ENCODE results near the gene CLPTM1. TPM values are rescaled to one million over a fixed set of nuclear protein-coding genes. Genes with fewer than 3 reads are reported as not detected.
"Not testable (repeated sequence)": the region's sequence is repeated elsewhere in the genome, so short reads cannot be mapped to it uniquely, and the experiment has no call there.

CLPTM1 gene
- total and polyA plus RNA-seq, 2 donors (not counting 1 experiment from before 2014, with no cell fraction given): 121 to 129 TPM

GRCh38 chr19:44999131-44999925 lies 44.1 kb downstream of the CLPTM1 start:
- intact Hi-C loops (cut with micrococcal nuclease): not testable (repeated sequence)

GRCh38 chr19:45000665-45001064 lies 45.5 kb downstream of the CLPTM1 start:
- POLR2A ChIA-PET: interaction anchor here (0.8 to 2.1 kb wide), 6 partner anchors 11 to 74 kb away, joined by 3 to 13 read pairs (median 6); partner anchors contain the start of gene CLPTM1
- peak overlapping the region; percentile 58 for H2AFZ ChIP-seq (ENCODE audit: insufficient read depth, low read depth, low read length, poor library complexity, severe bottlenecking)
- ATAC-seq (ENCODE audit: low read depth): not testable (repeated sequence)

More at GRCh38 chr19:44999131-44999925, 44.1 kb downstream of the CLPTM1 start:
- not testable (repeated sequence) for ATAC-seq (ENCODE audit: low read depth); H3K4me2 ChIP-seq (replicated peaks; ENCODE audit: low read depth, low read length, poor library complexity, severe bottlenecking); H3K27ac ChIP-seq (ENCODE audit: low read length in 2 of 2); H3K4me3 ChIP-seq (ENCODE audit: control extremely low read depth in 1 of 5, extremely low read depth in 1 of 5, insufficient read depth in 1 of 5, low read depth in 2 of 5, low read length in 4 of 5); H3K27me3 ChIP-seq (replicated peaks in 1 of 4; ENCODE audit: control extremely low read depth in 1 of 4, control insufficient read depth in 3 of 4, insufficient read depth in 4 of 4, low read length in 3 of 4); H2AFZ ChIP-seq (ENCODE audit: insufficient read depth, low read depth, low read length, poor library complexity, severe bottlenecking); H3K4me3 Mint-ChIP-seq; H3K36me3 ChIP-seq (replicated peaks in 1 of 2; ENCODE audit: control extremely low read depth in 1 of 2, control insufficient read depth in 1 of 2, extremely low read depth in 1 of 2, insufficient read depth in 2 of 2, low read length in 1 of 2); DNase-seq; H3K27me3 Mint-ChIP-seq; H3K9ac ChIP-seq (ENCODE audit: low read length); H3K9me3 Mint-ChIP-seq (ENCODE audit: insufficient read depth); H3K9me3 ChIP-seq (ENCODE audit: control extremely low read depth in 1 of 3, control insufficient read depth in 2 of 3, insufficient read depth in 1 of 3, low read length in 2 of 3)
- Mint-ChIP-seq H3K4me1 (peaks cover 27% of the 10 kb centered on the region), H3K27ac (peak overlapping the region; percentile 10)
- ChIA-PET CTCF (interaction anchor here (1.2 kb wide), 1 partner anchor 10 kb away, joined by 5 read pairs; no protein-coding TSS in a partner anchor), POLR2A (interaction anchor here (0.6 to 1.5 kb wide), 6 partner anchors 10 to 482 kb away, joined by 3 to 8 read pairs (median 3); no protein-coding TSS in a partner anchor)
- peaks cover 25% of the 10 kb centered on the region for H3K79me2 ChIP-seq (ENCODE audit: control insufficient read depth, insufficient read depth, low read length)
- H4K20me1 ChIP-seq (ENCODE audit: control insufficient read depth, insufficient read depth, low read length, poor library complexity, severe bottlenecking): peaks cover 17% of the 10 kb centered on the region
- WGBS (ENCODE audit: insufficient coverage): no CpG with 5 or more reads among the region's 12 CpGs
- H3K4me1 ChIP-seq (ENCODE audit: control insufficient read depth in 2 of 2, insufficient read depth in 2 of 2, low read length in 2 of 2): peaks cover 13 to 15% of the 10 kb centered on the region in 2 donors

More at GRCh38 chr19:45000665-45001064, 45.5 kb downstream of the CLPTM1 start:
- Histone ChIP-seq H3K4me3 (ENCODE audit: control extremely low read depth in 1 of 5, extremely low read depth in 1 of 5, insufficient read depth in 1 of 5, low read depth in 2 of 5, low read length in 4 of 5) (peak overlapping the region in 4 of 5 experiments; percentile 5 to 59 (median 42)), H3K36me3 (replicated peaks in 1 of 2; ENCODE audit: control extremely low read depth in 1 of 2, control insufficient read depth in 1 of 2, extremely low read depth in 1 of 2, insufficient read depth in 2 of 2, low read length in 1 of 2) (peaks cover 3 to 13% of the 10 kb centered on the region in 2 experiments), H4K20me1 (ENCODE audit: control insufficient read depth, insufficient read depth, low read length, poor library complexity, severe bottlenecking) (peaks cover 26% of the 10 kb centered on the region), H3K79me2 (ENCODE audit: control insufficient read depth, insufficient read depth, low read length) (peaks cover 38% of the 10 kb centered on the region), H3K9ac (ENCODE audit: low read length) (peak overlapping the region; percentile 61), H3K4me1 (ENCODE audit: control insufficient read depth in 2 of 2, insufficient read depth in 2 of 2, low read length in 2 of 2) (peaks cover 13 to 15% of the 10 kb centered on the region in 2 donors), H3K4me2 (replicated peaks; ENCODE audit: low read depth, low read length, poor library complexity, severe bottlenecking) (peak overlapping the region; percentile 87), H3K27ac (ENCODE audit: low read length in 2 of 2) (peak overlapping the region; percentile 100)
- Mint-ChIP-seq H3K27ac (peak overlapping the region; percentile 74), H3K4me3 (peak overlapping the region; percentile 67), H3K4me1 (peaks cover 27% of the 10 kb centered on the region)
- not testable (repeated sequence) for H3K27me3 Mint-ChIP-seq; H3K9me3 Mint-ChIP-seq (ENCODE audit: insufficient read depth); H3K9me3 ChIP-seq (ENCODE audit: control extremely low read depth in 1 of 3, control insufficient read depth in 2 of 3, insufficient read depth in 1 of 3, low read length in 2 of 3); H3K27me3 ChIP-seq (replicated peaks in 1 of 4; ENCODE audit: control extremely low read depth in 1 of 4, control insufficient read depth in 3 of 4, insufficient read depth in 4 of 4, low read length in 3 of 4); DNase-seq
- intact Hi-C loops (cut with micrococcal nuclease): loop anchor here (1.0 to 5.0 kb wide), 3 partner anchors 75 to 407 kb away; partner anchors contain the start of genes POLR1G and PPP1R13L
- CTCF ChIA-PET: interaction anchor here (0.9 to 1.5 kb wide), 10 partner anchors 11 to 66 kb away, joined by 3 to 7 read pairs (median 3); no protein-coding TSS in a partner anchor
- WGBS (ENCODE audit: insufficient coverage): 87% methylated on average over 14 of the region's 19 CpGs
